H54 (cell line): ENCODE data around the gene RARS2.
A peak's percentile ranks its signal among the peaks of the same experiment; 100 is the strongest.

ENCODE experiments used
- DNase-seq: peaks from one replicate; pipeline ENCODE4 v3.0.0; 2011; ENCODE audit warnings: low spot score, mixed read lengths; ENCODE audit not compliant: insufficient read length
- FAIRE-seq: peaks from 3 replicates; lab custom pipeline; 2011; peaks lifted over from hg19 to GRCh38; lab: Jason Lieb, UNC
- POLR2A ChIP-seq: IDR thresholded peaks from 2 replicates; pipeline ENCODE4 v1.6.1; 2011; ENCODE audit warnings: low read depth, mild to moderate bottlenecking, low read length

The RARS2 gene

GRCh38 chr6:87551799-87552198, 38.0 kb downstream of the RARS2 start:
- no peak for DNase-seq
- FAIRE-seq: no peak
- no peak for TF ChIP-seq POLR2A

GRCh38 chr6:87544474-87544735, 45.4 kb downstream of the RARS2 start:
- DNase-seq (no peak), FAIRE-seq (no peak)
- no peak for TF ChIP-seq POLR2A

GRCh38 chr6:87543696-87544473, 45.9 kb downstream of the RARS2 start:
- no peak for DNase-seq
- FAIRE-seq: peak; percentile 45
- TF ChIP-seq POLR2A: no peak

GRCh38 chr6:87541744-87542143, 48.0 kb downstream of the RARS2 start:
- FAIRE-seq: no peak
- no peak for DNase-seq
- no peak for TF ChIP-seq POLR2A

- FAIRE-seq (no peak), DNase-seq (no peak)
- no peak for TF ChIP-seq POLR2A
Observed at GRCh38 chr6:87541041-87541440, 48.7 kb downstream of the RARS2 start.

- no peak for FAIRE-seq
- no peak for DNase-seq
- TF ChIP-seq POLR2A: no peak
Observed at GRCh38 chr6:87540539-87540938, 49.2 kb downstream of the RARS2 start.

GRCh38 chr6:87539554-87539953, 50.2 kb downstream of the RARS2 start:
- no peak for DNase-seq
- no peak for FAIRE-seq
- TF ChIP-seq POLR2A: no peak

- DNase-seq (no peak), FAIRE-seq (no peak)
- TF ChIP-seq POLR2A: no peak
Observed at GRCh38 chr6:87538510-87539260, 51.1 kb downstream of the RARS2 start.

- DNase-seq (no peak), FAIRE-seq (no peak)
- no peak for TF ChIP-seq POLR2A
Observed at GRCh38 chr6:87534377-87535047, 55.3 kb downstream of the RARS2 start.

GRCh38 chr6:87529221-87529620, 60.6 kb downstream of the RARS2 start:
- DNase-seq: no peak
- no peak for TF ChIP-seq POLR2A
- no peak for FAIRE-seq

GRCh38 chr6:87522686-87523085, 67.1 kb downstream of the RARS2 start:
- no peak for FAIRE-seq
- TF ChIP-seq POLR2A: no peak

GRCh38 chr6:87518453-87518852, 71.3 kb downstream of the RARS2 start:
- DNase-seq (no peak), FAIRE-seq (no peak)
- TF ChIP-seq POLR2A: no peak

More at GRCh38 chr6:87522686-87523085, 67.1 kb downstream of the RARS2 start:
- DNase-seq: no peak

GRCh38 chr6:87514831-87515230, 75.0 kb downstream of the RARS2 start:
- FAIRE-seq (no peak), DNase-seq (no peak)
- TF ChIP-seq POLR2A: no peak

GRCh38 chr6:87504441-87504840, 85.3 kb downstream of the RARS2 start:
- TF ChIP-seq POLR2A: no peak
- FAIRE-seq (no peak), DNase-seq (no peak)
